NCI-H2107 (cell line): ENCODE results near the gene OMA1.
"Not testable (repeated sequence)": the region's sequence is repeated elsewhere in the genome, so short reads cannot be mapped to it uniquely, and the experiment has no call there.

Experiments used
- DNase-seq: peaks from one replicate; lab custom pipeline; 2025; lab: John Stamatoyannopoulos, UW

The OMA1 gene

DNA sequence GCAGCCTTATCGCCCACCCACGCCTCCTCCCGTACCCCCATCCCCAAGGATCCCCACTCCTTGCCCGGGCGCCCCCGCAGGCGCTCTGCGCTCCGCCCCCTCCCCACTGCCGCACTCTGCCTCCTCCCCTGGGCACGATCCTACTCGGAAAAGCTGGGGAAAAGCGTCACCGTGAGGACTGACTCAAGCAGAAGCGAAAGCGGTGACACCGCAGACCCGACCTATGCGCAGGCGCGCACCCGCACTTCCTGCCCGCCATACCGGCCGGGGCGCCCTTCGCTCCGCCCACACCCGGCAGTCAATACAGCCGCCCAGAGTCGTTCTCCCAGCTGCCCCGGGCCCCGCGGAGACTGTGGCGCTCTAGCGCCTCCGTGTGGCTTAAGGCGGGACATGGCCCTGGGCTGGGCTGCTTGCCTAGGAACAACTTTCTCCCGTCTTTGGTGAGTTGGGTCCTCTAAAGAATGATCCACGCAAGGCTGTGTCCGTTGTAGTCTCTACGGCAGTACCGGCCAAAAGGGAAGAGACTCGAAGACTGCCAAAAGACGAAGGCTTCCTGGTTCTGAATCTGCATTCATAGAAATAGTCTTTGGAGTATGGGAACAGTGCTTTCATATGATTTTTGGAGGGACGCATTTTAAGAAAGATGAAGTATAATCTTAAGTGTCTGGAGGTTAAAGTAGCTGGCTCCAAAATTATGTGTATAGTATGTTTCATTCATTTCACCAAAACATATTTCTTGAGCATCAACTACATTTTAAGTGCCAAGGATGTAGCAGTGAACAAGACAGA lies at the start of gene OMA1:
TSS of gene OMA1 (minus strand) at position 207 of the 789 bp plus-strand sequence. CDS start 7,432 bp downstream, outside the sequence.
- DNase-seq = peak; percentile 97

DNA sequence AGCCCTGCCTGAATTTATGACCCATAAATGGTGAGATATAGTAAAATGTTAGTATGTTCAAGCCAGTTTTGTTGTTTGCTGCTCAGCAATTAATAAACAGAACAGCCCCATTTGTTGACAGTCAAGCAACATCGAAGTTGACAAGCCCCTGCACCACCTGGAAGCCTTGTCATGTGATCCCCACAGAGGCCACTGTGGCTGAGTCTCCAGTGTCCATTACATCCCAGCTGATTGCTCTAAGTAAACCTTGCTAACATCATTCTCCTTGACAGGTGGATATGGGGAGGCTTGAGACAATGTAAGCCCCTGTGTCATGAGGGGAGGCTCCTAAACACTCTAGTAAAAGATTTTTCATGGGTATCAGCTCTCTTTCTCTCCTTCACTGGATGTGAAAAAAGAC lies 48.0 kb upstream of the OMA1 start:
- no peak for DNase-seq

DNA sequence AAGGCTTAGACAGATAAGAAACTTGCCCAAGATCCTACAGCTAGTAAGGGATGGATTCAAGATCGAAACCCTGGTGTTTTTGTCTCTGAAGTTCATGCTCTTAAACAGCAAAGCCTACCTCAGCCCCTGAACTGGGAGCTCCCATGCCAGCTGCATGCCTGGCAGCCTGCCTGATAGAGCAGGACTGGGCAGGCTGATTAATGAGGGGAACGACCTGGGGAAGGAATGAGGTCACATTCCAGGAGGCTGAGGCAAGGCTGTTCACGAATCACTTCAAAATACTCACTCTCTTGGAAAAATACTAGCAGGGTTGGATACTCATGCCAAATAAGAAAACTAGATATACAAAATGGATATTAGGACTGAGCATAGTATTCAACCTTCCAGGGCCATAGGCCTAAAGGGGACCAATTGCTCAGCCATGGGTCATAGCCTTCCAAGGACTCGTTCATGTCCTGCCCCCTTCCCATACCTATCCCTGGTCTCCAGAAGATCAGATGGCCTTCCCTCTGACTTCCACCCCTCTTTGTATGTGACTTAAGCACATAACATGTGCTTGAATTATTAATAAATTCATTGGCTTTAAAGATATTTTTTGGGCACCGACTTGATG lies 46.1 kb upstream of the OMA1 start:
- DNase-seq = no peak

DNA sequence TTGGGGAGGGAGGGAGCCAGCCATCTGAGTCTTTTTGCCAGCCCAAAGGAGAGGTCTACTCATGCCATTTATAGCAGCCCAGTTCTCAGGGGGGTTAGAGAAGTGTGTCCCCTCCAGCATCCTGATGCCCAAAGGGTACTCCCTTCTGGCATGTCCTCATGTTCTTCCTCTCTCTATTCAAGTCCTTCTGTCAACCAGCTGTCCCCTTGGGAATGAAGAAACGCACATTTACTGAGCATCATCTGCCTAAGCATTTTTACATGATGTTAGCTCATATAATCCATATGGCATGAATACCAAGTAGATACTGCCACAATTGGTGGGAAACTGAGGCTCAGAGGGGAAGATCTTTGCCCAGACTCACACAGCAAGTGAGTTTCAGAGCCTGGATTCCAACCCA lies 45.3 kb upstream of the OMA1 start:
- DNase-seq = no peak

DNA sequence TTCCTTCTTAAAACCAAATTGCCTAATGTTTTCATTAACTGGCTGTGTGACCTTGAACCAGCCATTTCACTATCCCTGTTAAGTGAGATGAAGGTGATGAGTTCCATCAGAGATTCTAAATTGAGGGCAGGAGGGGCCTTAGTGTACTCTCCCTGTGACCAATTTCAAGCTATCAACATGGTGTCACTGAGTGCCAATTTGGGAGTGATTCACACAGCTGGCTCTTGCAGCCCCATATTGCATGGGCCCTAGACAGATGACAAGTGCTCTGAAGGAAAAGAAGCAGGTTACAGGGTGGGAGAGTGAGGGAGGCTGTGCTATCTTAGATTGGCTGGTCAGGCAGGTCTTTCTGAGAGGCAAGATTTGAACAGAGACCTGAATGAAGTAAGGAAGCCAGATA lies 43.5 kb upstream of the OMA1 start:
- no peak for DNase-seq

DNA sequence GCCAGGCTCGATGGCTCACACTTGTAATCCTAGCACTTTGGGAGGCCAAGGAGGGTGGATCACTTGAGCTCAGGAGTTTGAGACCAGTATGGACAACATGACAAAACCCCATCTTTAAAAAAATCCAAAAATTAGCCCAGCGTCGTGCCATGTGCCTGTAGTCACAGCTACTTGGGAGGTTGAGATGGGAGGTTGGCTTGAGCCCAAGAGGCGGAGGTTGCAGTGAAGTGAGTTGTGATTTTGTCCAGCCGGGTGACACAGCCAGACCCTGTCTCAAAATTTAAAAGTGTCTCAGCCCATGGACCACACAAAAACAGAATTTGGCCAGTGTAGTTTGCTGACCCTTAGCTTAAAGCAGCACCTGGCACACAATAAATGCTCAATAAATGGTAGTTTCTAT lies 41.9 kb upstream of the OMA1 start:
- DNase-seq = no peak

DNA sequence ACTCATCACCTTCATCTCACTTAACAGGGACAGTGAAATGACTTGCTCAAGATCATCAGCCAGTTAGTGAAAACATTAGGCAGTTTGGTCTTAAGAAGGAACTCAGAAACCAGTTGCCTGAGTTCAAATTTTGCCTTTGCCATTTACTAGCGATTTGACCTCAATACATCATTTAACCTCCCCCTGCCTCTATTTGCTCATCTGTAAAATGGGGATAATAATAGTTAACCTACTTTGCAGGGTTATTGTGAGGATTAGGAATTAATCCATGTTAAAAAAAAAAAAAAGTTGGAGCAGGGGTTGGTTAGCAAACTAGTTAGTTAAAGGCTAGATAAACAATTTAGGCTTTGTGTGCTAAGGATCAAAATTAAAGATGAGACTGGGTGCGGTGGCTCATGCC lies 41.1 kb upstream of the OMA1 start:
- no peak for DNase-seq

DNA sequence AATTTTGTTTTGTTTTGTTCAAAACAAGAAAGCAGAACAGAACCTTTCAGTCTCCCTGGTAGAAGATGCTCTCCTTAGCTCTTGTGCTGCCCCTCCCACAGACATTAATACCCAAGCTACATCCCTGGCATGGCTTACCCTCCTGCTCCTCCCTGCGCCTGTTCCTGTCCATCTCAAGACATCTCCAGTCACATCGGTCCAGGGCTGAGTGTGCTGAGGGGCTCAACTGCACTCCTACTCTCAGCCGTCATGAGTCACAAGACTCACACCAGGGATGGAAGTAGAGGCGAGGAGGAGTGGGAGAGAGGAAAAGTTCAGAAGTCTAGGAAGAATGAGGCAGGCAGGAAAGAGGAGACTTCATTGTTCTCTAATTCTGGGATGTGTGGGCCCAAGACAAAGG lies 39.7 kb upstream of the OMA1 start:
- DNase-seq = no peak

DNA sequence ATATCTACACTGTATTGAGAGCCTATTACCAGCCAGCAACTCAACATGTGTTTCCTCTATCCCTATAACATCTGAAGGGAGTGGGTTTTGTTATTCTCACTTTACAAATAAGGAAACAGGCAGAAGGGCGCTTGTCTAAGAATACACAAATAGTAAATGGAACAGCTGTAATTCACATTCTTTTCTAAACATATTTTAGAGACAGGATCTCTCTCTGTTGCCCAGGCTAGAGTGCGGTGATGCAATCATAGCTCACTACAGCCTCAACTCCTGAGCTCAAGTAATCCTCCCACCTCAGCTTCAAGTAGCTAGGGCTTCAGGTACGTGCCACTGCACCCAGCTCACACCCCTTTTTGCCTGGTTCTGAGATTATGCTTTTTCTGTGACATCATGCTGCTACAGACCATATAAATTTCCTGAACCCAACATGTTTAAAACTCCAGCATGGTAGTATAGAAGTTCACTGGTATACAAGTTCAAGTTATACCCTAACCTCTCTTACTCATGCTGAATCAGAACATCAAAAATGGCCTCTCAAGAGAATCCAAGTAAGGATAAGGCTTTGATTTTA lies 39.1 kb upstream of the OMA1 start:
- no peak for DNase-seq

DNA sequence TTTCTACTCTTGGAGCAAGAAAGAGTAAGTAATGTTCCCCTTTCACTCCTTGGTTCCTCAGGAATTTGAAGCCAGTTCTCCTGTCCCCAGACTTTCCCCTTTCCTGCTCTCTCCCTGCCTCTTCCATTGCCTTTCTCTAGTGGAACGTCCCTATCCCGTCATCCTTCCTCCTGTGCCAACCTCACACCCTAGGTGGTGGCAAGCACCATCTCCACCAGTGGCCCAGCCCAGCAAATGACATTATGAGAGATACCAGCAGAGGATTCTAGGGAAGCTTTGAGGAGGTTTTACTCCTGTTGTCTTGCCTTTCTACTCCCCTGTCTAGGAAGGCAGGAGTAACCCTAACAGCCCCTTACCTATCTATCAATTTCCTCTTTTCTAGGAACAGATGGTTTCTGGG lies 38.6 kb upstream of the OMA1 start:
- no peak for DNase-seq

DNA sequence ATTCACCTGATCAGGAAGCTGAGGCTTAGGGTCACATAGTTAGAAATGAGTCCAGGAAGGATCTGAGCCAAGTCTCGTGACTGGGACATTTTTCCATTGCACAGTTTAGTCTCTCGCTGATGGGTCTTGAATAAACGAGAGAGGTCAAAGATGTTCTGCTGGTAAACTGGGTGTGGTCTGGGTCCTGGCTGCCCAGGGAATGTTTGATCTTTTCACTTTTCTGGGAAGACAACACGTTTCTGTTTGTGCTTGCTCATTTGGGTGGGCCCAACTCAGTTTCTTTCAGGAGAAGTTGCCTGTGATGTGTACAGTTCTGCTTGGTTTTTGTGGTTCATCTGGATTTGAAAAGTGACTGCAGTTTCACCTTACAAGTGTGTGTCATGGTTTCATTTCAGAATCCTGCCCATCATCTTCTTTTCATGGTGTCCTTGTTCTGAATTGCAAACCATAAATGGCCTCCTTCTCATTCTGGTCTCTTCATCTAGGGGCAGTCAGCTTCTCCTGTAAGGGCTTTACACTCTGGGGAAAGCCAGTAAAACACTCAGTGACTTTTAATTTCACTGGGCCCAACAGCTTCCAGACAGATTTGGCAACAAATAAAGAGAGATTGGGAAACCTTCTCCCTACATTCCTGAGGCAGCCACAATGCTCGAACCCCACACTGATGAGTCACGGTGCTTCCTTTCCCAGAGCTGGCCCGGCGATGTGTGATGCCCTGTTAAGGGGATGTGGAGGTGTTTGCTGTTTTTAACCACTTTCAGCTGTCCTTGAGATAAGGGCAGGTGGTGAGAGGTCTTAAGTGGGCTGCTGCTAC lies 37.8 kb upstream of the OMA1 start:
- no peak for DNase-seq

DNA sequence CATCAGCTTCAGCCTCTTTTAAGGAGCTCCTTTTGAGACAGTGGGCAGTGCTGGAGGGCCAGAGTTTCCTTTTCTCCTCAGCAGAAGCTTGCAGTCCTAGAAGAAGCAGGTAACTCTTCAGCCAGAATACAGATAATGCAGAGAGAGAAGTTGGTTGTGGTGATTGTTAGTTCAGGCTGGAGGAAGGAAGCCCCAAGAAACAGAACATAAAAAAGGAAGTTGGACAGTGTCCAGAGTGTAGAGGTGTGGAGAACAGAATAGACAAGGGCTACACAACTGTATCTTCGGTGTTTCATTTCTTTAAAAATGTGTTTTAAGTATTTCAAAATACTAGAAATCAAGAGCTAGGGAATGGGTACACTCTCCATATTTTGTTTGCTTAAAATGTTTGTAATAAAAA lies 37.0 kb upstream of the OMA1 start:
- DNase-seq = no peak

DNA sequence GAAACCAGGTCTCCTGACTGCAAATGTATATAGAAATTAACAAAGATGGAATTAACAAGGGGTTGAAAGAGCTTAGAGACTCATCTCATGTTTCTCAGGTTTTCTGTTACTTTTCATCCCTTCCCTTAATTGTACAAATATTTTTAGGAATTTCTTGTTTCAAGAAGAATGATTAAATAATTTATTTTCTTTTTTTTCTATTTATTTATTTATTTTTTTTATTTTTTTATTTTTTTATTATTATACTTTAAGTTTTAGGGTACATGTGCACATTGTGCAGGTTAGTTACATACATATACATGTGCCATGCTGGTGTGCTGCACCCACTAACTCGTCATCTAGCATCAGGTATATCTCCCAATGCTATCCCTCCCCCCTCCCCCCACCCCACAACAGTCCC lies 35.6 kb upstream of the OMA1 start:
- DNase-seq = not testable (repeated sequence)

DNA sequence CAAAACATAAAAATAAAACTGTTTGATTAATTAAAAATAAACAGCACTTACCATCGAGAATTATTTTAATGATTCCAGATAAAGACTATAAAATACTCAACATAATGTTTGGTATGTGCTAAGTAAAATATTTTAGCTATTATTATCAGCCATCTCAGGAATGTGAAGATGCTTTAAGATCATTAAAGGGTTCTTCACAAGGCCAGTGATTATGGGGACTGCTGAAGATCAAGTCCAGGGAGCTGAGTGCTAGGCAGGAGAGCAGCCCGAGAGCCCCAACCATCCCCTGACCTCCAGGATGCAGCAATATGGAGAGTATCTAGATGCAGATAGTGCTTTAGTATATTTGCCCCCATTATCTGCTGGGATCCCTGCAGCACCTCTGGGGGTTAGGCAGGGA lies 35.1 kb upstream of the OMA1 start:
- DNase-seq = no peak

DNA sequence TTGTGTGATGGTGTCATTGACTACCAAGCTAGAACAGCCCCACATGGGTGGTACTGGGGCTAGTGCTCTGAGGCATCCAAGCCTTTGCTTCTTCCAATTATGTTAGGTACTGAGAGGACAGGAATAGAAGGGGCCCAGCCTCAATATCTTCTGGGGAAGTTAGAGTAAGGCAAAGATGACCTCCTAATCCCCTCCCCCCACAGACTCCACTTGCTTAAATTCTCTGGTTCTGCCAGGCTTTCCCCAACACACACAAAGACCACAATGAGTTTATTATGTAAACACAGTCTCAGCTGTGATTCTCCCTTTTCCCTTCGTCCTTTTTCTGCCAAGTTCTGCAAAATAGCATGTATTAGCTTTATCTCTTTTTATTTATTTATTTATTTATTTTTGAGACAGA lies 33.7 kb upstream of the OMA1 start:
- DNase-seq = no peak

DNA sequence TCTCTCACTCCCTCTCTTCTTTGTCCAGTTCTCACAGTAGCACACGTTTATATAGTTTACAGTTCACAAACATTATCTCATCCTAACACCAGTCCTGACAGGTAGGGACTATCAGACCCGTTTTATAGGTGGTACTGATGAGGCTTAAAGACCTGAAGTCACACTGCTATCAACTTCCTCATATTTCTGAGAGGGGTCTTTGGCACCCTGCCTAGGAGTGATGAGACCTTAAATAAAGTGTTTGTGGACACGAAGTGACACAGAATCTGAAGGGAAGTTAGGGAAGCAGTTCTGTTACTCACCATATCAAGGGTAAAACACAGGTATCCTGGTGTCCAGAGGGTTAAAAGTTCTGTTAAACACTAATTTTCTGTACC lies 31.1 kb upstream of the OMA1 start:
- no peak for DNase-seq

DNA sequence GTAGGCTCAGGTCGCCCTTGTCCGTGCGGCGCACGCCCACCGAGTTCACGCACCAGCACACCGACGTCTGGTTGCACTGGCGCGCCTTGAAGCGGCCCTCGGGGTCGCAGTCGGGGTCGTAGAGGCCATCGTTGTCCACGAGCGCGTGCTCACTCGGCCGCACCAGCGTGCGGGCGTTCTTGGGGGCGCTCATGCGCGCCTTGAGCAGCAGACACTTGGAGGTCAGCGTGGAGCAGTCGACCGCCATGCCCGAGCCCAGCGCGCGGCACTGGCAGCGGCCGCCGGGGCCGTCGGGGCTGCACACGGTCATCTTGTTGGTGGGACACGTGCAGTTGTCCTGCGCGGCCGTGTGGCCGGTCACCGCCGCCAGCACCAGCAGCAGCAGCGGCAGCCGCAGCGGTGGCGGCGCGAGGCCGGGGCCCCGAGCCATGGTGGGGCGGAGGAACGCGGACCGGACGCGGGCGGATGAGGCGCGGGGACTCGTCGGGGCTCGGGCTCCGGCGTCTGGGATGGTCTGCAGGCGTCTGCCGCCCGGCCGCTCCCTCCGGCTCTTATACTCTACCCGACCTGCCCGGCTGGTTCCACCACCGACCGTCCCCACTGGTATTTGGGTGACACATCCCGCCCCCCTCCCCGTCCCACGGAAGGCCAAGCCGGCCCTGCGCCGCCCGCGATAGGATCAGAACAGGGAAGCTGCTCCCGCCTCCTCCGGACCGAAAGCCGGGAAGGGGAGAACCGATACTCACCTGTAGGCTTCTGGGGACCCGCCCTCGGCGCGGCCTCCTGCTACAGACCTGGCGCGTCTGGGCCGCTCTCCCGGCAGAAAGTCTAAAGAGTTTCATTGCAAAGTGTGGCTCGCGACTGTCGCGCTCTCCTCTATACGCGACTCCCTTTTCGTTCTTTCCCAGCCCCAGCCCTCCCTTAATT lies 30.5 kb upstream of the OMA1 start, which contains the start of gene TACSTD2:
TSS of gene TACSTD2 (minus strand) at position 526 of the 927 bp plus-strand sequence. CDS start at position 430, 96 bp downstream.
- no peak for DNase-seq

DNA sequence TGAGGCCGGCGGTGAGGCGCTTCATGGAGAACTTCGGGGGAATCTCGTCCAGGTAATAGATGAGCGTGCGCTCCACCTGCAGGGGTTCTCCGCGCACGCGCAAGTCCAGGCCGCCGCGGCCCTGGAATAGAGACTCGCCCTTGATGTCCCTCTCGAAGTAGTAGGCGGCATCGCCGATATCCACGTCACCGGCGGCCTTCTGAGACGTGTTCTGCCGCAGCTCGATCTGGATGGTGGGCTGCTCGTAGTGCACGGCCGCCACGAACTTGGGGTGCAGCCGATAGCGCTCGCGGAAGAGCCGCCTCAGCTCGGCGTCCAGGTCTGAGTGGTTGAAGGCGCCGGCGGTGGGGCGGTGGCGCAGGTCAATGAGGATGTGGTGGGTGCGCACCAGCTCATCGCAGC lies 29.8 kb upstream of the OMA1 start:
- no peak for DNase-seq

DNA sequence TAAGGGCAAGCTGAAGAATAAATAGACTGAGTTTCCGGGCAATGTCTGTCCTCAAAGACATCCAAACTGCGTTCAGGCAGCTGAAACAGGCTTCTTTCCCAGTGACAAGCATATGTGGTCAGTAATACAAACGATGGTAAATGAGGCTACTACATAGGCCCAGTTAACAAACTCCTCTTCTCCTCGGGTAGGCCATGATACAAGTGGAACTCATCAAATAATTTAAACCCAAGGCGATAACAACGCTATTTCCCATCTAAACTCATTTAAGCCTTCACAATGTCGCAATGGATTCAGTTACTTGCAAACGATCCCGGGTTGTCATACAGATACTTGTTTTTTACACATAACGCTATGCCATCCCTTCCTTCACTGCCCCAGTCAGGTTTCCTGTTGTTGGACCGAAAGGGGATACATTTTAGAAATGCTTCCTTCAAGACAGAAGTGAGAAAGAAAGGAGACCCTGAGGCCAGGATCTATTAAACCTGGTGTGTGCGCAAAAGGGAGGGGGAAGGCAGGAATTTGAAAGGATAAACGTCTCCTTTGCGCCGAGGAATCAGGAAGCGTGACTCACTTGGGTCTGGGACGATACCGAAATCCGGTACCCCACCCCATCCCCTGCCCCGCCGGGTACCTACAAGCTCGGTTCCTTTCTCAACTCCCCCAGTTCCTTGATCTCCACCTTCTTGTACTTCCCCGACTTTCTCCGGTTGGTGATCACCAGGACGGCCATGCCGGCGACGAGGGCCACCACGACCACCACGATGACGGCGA lies 29.2 kb upstream of the OMA1 start:
- no peak for DNase-seq

DNA sequence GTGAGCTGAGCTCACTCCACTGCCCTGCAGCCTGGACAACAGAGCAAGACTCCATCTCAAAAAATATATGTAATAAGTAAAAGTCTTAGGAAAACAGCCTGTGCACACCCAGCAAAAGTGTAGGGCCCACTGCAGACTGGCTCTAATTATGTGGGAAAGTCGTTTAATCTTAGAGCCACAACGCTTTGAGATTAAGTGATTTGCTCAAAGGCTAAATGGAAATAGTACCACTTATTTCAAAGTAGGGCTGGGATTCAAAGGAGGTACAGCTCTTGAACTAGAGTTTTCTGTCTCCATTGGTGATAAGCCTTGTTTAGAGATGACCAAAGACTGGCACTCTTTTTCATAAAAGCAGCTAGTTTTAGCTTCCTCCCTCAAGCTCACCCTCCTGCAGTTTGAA lies 28.3 kb upstream of the OMA1 start:
- no peak for DNase-seq
